Mesothelial cell of epicardium (in vitro differentiated cells): ENCODE data around the gene CNIH4. TPM values are rescaled to one million over a fixed set of nuclear protein-coding genes. Genes with fewer than 3 reads are reported as not detected.
"Not testable (repeated sequence)": the region's sequence is repeated elsewhere in the genome, so short reads cannot be mapped to it uniquely, and the experiment has no call there.

Source experiments
- DNase-seq, 2 experiments: peaks; one replicate each; pipeline ENCODE4 v3.0.0; 2021; ENCODE audit warnings: low spot score in 2 of 2; ENCODE audit not compliant: unreplicated experiment in 2 of 2
- H3K27ac Mint-ChIP-seq: 2 replicates; pipeline ENCODE4 v1.8.0; 2021; ENCODE audit warnings: mixed read lengths
- H3K27me3 Mint-ChIP-seq: 2 replicates; pipeline ENCODE4 v1.8.0; 2021; ENCODE audit warnings: low read depth, mixed read lengths
- H3K36me3 Mint-ChIP-seq: 2 replicates; pipeline ENCODE4 v1.8.0; 2021; ENCODE audit warnings: mixed read lengths
- H3K4me1 Mint-ChIP-seq: 2 replicates; pipeline ENCODE4 v1.8.0; 2021; ENCODE audit warnings: mixed read lengths
- H3K4me3 Mint-ChIP-seq: 2 replicates; pipeline ENCODE4 v1.8.0; 2021; ENCODE audit warnings: mild to moderate bottlenecking, moderate library complexity, mixed read lengths
- H3K9me3 Mint-ChIP-seq: 2 replicates; pipeline ENCODE4 v1.8.0; 2021; ENCODE audit warnings: mixed read lengths
- CTCF ChIP-seq: fragments of 200-600 bp; sonication (generic); IDR thresholded peaks from one replicate; pipeline ENCODE4 v1.5.0; 2021; ENCODE audit warnings: antibody characterized with exemption; ENCODE audit not compliant: unreplicated experiment
- total RNA-seq: library from RNA; stranded (reverse); gene quantifications from 3 replicates; pipeline ENCODE4 v1.2.1, GENCODE V29; 2021

CNIH4 gene
- total RNA-seq: 39.6 to 40.2 TPM (median 39.6 TPM) in 3 replicates

- peaks cover 2% of the 10 kb centered on the region for H3K36me3 Mint-ChIP-seq
- no peaks in the 10 kb centered on the region for H3K9me3 Mint-ChIP-seq
- peak within 1 kb of the TSS; percentile 91 for H3K27ac Mint-ChIP-seq
- no peak for TF ChIP-seq CTCF
- H3K4me1 Mint-ChIP-seq: peaks cover 20% of the 10 kb centered on the region
- H3K27me3 Mint-ChIP-seq: no peaks in the 10 kb centered on the region
- peak; percentile 78 to 83 for DNase-seq
- peak within 1 kb of the TSS; percentile 87 for H3K4me3 Mint-ChIP-seq
Measured at GRCh38 chr1:224356685-224357625, at the start of gene CNIH4. TSS of gene CNIH4 (plus strand) at chr1:224356879. CDS start at chr1:224356925, 46 bp downstream.

- no peak for DNase-seq
- Mint-ChIP-seq H3K27ac (no peak overlapping the region), H3K9me3 (no peaks in the 10 kb centered on the region), H3K4me3 (no peak overlapping the region), H3K36me3 (peaks cover 26% of the 10 kb centered on the region), H3K4me1 (no peaks in the 10 kb centered on the region), H3K27me3 (no peaks in the 10 kb centered on the region)
- no peak for TF ChIP-seq CTCF
Measured at GRCh38 chr1:224308064-224308463, 48.6 kb upstream of the CNIH4 start.

GRCh38 chr1:224311503-224311902 is 45.2 kb upstream of the CNIH4 start:
- H3K4me3 Mint-ChIP-seq, H3K4me1 Mint-ChIP-seq, DNase-seq, H3K27me3 Mint-ChIP-seq, H3K9me3 Mint-ChIP-seq, H3K27ac Mint-ChIP-seq: not testable (repeated sequence)
- H3K36me3 Mint-ChIP-seq: peaks cover 13% of the 10 kb centered on the region

GRCh38 chr1:224312025-224312424 is 44.7 kb upstream of the CNIH4 start:
- no peaks in the 10 kb centered on the region for H3K4me1 Mint-ChIP-seq
- TF ChIP-seq CTCF: no peak
- no peak overlapping the region for H3K4me3 Mint-ChIP-seq
- H3K9me3 Mint-ChIP-seq: no peaks in the 10 kb centered on the region
- no peak overlapping the region for H3K27ac Mint-ChIP-seq
- DNase-seq: no peak
- H3K27me3 Mint-ChIP-seq: no peaks in the 10 kb centered on the region
- H3K36me3 Mint-ChIP-seq: peaks cover 13% of the 10 kb centered on the region

GRCh38 chr1:224317383-224318045 is 39.2 kb upstream of the CNIH4 start:
- DNase-seq: no peak
- Mint-ChIP-seq H3K4me3 (no peak overlapping the region), H3K27me3 (no peaks in the 10 kb centered on the region), H3K4me1 (no peaks in the 10 kb centered on the region), H3K36me3 (peaks cover 10% of the 10 kb centered on the region), H3K27ac (no peak overlapping the region), H3K9me3 (no peaks in the 10 kb centered on the region)
- no peak for TF ChIP-seq CTCF

- DNase-seq: no peak
- H3K36me3 Mint-ChIP-seq: peaks cover 9% of the 10 kb centered on the region
- no peak overlapping the region for H3K4me3 Mint-ChIP-seq
- no peak for TF ChIP-seq CTCF
- H3K27ac Mint-ChIP-seq: no peak overlapping the region
- H3K9me3 Mint-ChIP-seq: no peaks in the 10 kb centered on the region
- no peaks in the 10 kb centered on the region for H3K4me1 Mint-ChIP-seq
- no peaks in the 10 kb centered on the region for H3K27me3 Mint-ChIP-seq
Measured at GRCh38 chr1:224321706-224322105, 35.0 kb upstream of the CNIH4 start.
